Measurements from ENCODE around the gene NFATC2. TPM values are rescaled to one million over a fixed set of nuclear protein-coding genes. Genes with fewer than 3 reads are reported as not detected.

Gene NFATC2
- polyA plus RNA-seq, 1 of the 3 experiments (the other 2 are of a cell fraction): 0.36 TPM

- no peaks in the 10 kb centered on the region for H4K20me1 ChIP-seq (ENCODE audit: insufficient read depth)
- CTCF ChIA-PET: no interaction called here
- H3K9ac ChIP-seq: no peak overlapping the region
- H3K36me3 ChIP-seq (replicated peaks in 1 of 2; ENCODE audit: control insufficient read depth in 1 of 2, insufficient read depth in 2 of 2, low read length in 1 of 2): no peaks in the 10 kb centered on the region
- H3K79me2 ChIP-seq (ENCODE audit: insufficient read depth): no peaks in the 10 kb centered on the region
- H3K4me2 ChIP-seq: no peak overlapping the region
- POLR2A ChIA-PET: no interaction called here
- no peaks in the 10 kb centered on the region for H3K27me3 ChIP-seq (ENCODE audit: insufficient read depth)
- no peak overlapping the region for H3K4me3 ChIP-seq (ENCODE audit: low read depth in 2 of 2, low read length in 1 of 2)
- no peaks in the 10 kb centered on the region for H3K9me3 ChIP-seq
- H2AFZ ChIP-seq (ENCODE audit: low read depth): 0 out of 2 replicates have a peak overlapping the region, but pooled peaks have one; percentile 26
- no peaks in the 10 kb centered on the region for H3K9me2 ChIP-seq
- no peak for DNase-seq
- TF ChIP-seq NFIC (IDR thresholded peaks at IDR 0.05; ENCODE audit: borderline replicate concordance): no peak
- no peak for TF ChIP-seq FOSL2 (IDR thresholded peaks at IDR 0.05; ENCODE audit: borderline replicate concordance, low read depth)
- no peak for TF ChIP-seq IRF3 (IDR thresholded peaks at IDR 0.05; ENCODE audit: low read depth, low read length)
- no peak for TF ChIP-seq SMC3 (IDR thresholded peaks at IDR 0.05; ENCODE audit: low read depth, low read length)
- no peak for TF ChIP-seq MEF2A (IDR thresholded peaks at IDR 0.05; ENCODE audit: borderline replicate concordance, low read depth)
- TF ChIP-seq NRF1 (IDR thresholded peaks at IDR 0.05; ENCODE audit: low read depth, low read length): no peak
- no peak for TF ChIP-seq FOXM1 (IDR thresholded peaks at IDR 0.05; ENCODE audit: low read depth)
- no peak for TF ChIP-seq CTCF (IDR thresholded peaks at IDR 0.05)
- no peak for TF ChIP-seq TAF1 (IDR thresholded peaks at IDR 0.05; ENCODE audit: borderline replicate concordance, low read depth, low read length)
- TF ChIP-seq PBX3 (IDR thresholded peaks at IDR 0.05): no peak
- 87% methylated on average over 21 of the region's 21 CpGs for WGBS (ENCODE audit: low lambda C conversion rate)
- no peak overlapping the region for H3K27ac ChIP-seq (ENCODE audit: low read depth in 2 of 2, low read length in 1 of 2)
- H3F3A ChIP-seq (replicated peaks; ENCODE audit: insufficient read depth): peaks cover 5% of the 10 kb centered on the region
- H3K4me1 ChIP-seq (ENCODE audit: control insufficient read depth in 1 of 2, insufficient read depth in 2 of 2, low read depth in 1 of 2, low read length in 1 of 2): peaks cover 4 to 8% of the 10 kb centered on the region in 2 experiments; a peak in 2 of 4 replicates
These were observed 44.7 kb downstream of the NFATC2 start for GRCh38 chr20:51497542-51498467.

- no peaks in the 10 kb centered on the region for H3K9me2 ChIP-seq
- H3K27ac ChIP-seq (ENCODE audit: low read depth in 2 of 2, low read length in 1 of 2): no peak overlapping the region
- 88% methylated on average over 6 of the region's 7 CpGs for WGBS (ENCODE audit: low lambda C conversion rate)
- no peak for TF ChIP-seq TCF12 (IDR thresholded peaks at IDR 0.05)
- TF ChIP-seq RAD21 (IDR thresholded peaks at IDR 0.05; ENCODE audit: low read length): no peak
- TF ChIP-seq FOXJ3 (CRISPR knock-in tag; IDR thresholded peaks at IDR 0.05): no peak
- TF ChIP-seq RFX5 (IDR thresholded peaks at IDR 0.05; ENCODE audit: low read length): no peak
- no peak for TF ChIP-seq TEAD4 (IDR thresholded peaks at IDR 0.05; ENCODE audit: borderline replicate concordance, insufficient read depth)
- TF ChIP-seq ZBTB33 (IDR thresholded peaks at IDR 0.05; ENCODE audit: borderline replicate concordance, low read depth): no peak
- TF ChIP-seq GATA2 (CRISPR knock-in tag; IDR thresholded peaks at IDR 0.05): no peak
- no peak for TF ChIP-seq MEF2A (IDR thresholded peaks at IDR 0.05; ENCODE audit: borderline replicate concordance, low read depth)
- H3K4me3 ChIP-seq (ENCODE audit: low read depth in 2 of 2, low read length in 1 of 2): no peak overlapping the region
- POLR2A ChIA-PET: no interaction called here
- peaks cover 5% of the 10 kb centered on the region for H3F3A ChIP-seq (replicated peaks; ENCODE audit: insufficient read depth)
- CTCF ChIA-PET: interaction anchor here (0.9 to 1.3 kb wide), 3 partner anchors 10 to 98 kb away, joined by 3 read pairs; no protein-coding TSS in a partner anchor
- H3K4me2 ChIP-seq: no peak overlapping the region
- peaks cover 4 to 8% of the 10 kb centered on the region in 2 experiments; a peak in 2 of 4 replicates for H3K4me1 ChIP-seq (ENCODE audit: control insufficient read depth in 1 of 2, insufficient read depth in 2 of 2, low read depth in 1 of 2, low read length in 1 of 2)
- no peak overlapping the region for H3K9ac ChIP-seq
- no peaks in the 10 kb centered on the region for H3K27me3 ChIP-seq (ENCODE audit: insufficient read depth)
- no peak for DNase-seq
- no peak overlapping the region for H2AFZ ChIP-seq (ENCODE audit: low read depth)
- no peaks in the 10 kb centered on the region for H3K36me3 ChIP-seq (replicated peaks in 1 of 2; ENCODE audit: control insufficient read depth in 1 of 2, insufficient read depth in 2 of 2, low read length in 1 of 2)
- H3K79me2 ChIP-seq (ENCODE audit: insufficient read depth): no peaks in the 10 kb centered on the region
- H3K9me3 ChIP-seq: no peaks in the 10 kb centered on the region
- no peaks in the 10 kb centered on the region for H4K20me1 ChIP-seq (ENCODE audit: insufficient read depth)
These were observed 45.6 kb downstream of the NFATC2 start for GRCh38 chr20:51496964-51497363.
